GM12874 (cell line): ENCODE measurements around the gene TSC22D3.

Source experiments
- TF ChIP-seq, protein P1 (sequence below): IDR thresholded peaks from 2 replicates; pipeline ENCODE4 v1.5.1; 2011; ENCODE audit warnings: low read depth, mild to moderate bottlenecking, control low read depth, low read length, moderate library complexity; ENCODE audit not compliant: insufficient read depth

TSC22D3 gene

DNA sequence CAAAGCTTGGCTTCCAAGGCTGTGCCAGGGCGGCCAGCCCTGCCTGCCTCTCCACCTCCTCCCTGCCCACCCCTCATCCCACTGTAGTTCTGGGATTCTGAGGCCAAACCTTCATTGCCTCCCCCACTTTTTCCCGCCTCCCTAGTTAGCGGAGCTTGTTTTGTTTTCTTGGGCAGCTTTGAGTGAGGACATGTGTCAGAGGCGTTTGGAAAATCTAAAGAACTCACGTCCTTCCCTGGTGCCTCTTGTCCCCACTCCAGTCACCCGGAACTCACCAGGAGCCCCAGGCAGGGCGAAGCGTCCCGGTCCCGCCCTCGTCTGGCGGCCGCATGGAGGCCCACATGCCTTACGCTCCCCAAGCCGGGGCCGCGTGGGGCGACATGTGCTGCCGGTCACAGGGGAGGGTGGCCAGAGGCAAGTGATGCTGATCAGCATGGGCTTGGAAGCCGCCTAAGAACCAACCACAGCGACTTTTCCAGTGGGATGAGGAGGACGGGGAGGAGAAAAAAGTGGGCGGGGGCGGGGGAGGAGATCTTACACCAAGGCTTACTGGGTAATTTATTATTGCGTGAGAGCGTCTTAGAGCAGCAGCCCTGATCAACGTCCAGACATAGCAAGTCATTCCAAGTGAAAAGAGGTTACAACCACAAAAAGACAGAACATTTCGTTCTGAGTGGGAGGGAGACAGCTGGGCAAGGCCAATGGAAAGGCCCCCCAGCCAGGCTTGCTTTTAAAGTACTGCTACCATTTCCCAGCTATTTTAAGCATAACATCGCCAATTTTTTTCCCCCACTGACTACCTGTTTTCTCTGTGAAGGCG, 98.8 kb downstream of the TSC22D3 start:
- TF ChIP-seq, protein P1, sequence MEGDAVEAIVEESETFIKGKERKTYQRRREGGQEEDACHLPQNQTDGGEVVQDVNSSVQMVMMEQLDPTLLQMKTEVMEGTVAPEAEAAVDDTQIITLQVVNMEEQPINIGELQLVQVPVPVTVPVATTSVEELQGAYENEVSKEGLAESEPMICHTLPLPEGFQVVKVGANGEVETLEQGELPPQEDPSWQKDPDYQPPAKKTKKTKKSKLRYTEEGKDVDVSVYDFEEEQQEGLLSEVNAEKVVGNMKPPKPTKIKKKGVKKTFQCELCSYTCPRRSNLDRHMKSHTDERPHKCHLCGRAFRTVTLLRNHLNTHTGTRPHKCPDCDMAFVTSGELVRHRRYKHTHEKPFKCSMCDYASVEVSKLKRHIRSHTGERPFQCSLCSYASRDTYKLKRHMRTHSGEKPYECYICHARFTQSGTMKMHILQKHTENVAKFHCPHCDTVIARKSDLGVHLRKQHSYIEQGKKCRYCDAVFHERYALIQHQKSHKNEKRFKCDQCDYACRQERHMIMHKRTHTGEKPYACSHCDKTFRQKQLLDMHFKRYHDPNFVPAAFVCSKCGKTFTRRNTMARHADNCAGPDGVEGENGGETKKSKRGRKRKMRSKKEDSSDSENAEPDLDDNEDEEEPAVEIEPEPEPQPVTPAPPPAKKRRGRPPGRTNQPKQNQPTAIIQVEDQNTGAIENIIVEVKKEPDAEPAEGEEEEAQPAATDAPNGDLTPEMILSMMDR, result no peak

DNA sequence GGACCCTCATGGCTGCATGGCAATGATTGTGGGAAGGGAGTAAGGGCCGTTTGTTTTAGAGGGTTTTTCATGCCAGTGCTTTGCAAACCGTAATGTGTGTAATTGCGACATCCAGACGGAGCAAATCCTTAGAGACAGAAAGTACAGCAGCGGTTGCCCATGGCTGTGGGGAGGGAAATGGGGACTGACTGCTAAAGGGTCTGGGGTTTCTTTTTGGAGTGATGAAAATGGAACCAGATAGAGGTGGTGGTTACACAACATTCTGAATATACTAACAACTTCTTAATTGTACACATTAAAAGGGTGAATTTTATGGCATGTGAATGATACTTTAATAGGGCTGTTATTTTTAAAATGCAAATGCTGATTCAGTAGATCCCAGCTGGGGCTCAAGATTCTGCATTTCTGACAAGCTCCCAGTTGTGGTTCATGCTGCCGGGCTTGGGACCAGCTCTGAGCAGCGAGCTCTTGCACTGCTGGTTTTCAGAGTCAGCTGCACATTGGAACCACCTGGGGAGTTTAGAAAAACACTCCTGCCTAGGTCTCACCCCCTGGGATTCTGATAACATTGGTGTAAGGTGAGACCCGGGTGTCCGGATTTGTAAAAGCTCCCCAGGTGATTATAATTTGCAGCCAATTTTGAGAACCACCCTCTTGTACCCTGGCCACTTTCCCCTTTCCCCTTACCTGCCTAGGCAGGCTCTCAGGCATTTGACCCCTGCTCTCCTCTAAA, 99.6 kb downstream of the TSC22D3 start:
- TF ChIP-seq, protein P1, result no peak

DNA sequence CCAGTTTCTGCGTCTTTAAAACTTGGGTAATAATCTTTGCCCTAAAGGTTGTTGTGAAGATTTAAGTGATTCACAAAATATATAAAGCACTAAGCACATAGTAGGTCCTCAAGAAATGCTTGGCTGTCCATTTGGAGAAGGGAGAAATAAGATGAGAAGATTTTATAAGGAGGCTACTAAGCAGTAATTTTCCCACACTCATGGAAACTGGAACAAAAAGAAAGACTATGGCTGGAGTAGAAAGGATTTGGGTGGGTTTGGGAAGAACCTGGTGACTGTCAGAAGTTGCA, 100.3 kb downstream of the TSC22D3 start:
- TF ChIP-seq, protein P1, result no peak

DNA sequence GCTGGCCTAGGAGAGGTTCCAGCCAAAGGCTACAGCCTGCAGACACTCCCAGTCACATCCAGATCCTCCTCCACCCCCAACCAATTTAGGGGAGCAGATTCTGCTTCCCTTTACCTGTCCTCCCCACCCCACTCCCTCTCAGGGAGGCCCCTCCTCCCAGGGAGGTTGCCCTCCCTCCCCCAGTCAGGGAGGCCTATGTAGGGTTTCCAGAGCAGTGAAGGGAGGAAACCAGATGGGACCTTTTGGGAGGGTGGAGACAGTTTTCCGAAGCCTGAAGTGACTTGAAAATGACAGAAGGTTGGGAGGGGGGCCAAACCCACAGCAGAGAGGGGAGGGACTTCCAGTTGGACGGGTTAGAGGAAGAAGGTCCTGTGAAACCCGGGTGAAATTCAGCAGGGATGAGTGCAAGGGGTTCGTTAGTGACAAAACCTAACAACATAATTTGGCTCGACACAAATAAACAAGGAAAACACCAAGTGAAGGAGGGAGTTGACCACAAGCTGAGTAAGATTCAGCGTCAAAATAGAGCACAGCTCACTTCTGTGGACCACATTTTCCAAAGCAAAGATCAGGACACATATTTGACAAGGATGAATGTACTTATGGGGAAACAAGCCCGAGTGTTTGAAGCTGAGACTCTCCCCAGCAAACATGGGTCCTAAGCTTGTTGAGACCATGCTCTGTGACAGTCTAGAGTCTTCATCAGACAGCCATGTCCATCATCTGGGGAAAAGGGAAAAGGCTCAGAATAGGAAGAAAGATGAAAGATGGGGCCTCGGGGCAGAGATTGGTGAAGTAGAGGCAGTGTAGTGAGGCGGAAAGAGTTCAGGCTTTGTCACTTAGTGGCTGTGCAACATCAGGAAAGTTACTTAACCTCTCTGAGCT, 100.9 kb downstream of the TSC22D3 start:
- TF ChIP-seq, protein P1, result no peak

DNA sequence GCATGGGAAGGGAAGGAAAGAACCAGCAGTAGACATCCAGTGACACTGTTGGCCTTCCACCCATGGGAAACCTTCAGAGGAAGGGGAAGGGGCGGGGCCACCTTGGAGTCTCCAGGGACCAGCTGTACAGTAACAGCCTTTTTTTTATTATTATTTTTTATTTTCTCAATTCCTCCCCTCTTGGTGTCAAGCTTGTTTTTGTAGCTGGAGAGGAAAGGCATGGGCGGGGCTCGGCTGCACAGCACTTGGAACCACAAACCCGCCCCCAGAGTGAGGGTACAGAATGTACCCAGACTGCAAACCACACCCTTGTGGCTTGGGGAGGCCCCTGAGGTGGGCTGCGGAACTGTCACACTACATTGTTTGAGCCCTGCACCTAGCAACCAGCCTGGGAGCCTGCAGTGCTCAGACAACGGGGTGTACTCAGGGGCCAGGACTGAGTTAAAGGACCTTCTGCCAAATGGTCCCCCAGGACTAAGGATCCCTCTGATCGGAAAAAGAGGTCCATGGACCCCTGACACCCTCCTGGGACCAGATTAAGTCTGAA, 101.6 kb downstream of the TSC22D3 start:
- TF ChIP-seq, protein P1, result no peak

DNA sequence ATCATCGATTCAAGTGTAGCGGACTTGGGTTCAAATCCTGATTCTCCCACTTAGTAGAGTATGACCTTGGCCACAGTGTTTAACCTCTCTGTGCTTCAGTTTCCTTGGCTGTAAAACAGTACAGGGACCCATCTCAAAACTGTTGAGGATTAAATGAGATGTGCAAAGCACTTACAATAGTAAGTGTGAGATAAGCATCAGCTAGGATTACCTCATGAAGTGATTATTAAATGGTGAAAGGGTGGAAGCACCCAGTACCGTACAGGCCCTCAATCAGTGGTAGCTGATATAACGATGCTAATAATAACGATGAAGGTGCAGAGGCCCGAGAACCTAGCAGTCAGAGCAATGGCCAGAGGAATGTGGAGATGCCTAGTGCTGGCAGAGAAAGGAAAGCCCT, 102.2 kb downstream of the TSC22D3 start:
- TF ChIP-seq, protein P1, result no peak

DNA sequence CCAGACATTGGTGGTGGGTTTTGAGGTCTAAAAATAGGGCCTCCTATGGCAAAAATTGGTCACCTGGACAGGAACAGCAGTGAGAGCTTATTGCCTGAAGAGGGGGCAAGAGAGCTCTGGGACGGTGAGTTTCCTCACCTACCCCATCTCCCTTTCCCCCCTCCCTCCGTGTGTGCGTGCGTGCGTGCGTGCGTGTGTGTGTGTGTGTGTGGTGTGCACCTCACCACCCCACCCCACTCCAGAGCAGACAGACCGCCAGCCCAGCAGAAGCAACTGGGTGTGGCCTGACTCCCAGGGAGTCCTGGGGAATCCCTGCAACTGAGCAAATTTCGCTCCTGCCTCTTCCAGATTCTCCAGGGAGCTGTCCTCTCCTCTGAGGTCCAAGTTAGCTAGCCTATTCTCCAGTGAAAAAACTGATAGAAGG, 102.6 kb downstream of the TSC22D3 start:
- TF ChIP-seq, protein P1, result peak; percentile 73
